ENCODE data around the gene CCDC85C. TPM values are rescaled to one million over a fixed set of nuclear protein-coding genes. Genes with fewer than 3 reads are reported as not detected.

Gene CCDC85C
- total RNA-seq, 1 experiment from 2014 or later = 36.4 TPM

DNA sequence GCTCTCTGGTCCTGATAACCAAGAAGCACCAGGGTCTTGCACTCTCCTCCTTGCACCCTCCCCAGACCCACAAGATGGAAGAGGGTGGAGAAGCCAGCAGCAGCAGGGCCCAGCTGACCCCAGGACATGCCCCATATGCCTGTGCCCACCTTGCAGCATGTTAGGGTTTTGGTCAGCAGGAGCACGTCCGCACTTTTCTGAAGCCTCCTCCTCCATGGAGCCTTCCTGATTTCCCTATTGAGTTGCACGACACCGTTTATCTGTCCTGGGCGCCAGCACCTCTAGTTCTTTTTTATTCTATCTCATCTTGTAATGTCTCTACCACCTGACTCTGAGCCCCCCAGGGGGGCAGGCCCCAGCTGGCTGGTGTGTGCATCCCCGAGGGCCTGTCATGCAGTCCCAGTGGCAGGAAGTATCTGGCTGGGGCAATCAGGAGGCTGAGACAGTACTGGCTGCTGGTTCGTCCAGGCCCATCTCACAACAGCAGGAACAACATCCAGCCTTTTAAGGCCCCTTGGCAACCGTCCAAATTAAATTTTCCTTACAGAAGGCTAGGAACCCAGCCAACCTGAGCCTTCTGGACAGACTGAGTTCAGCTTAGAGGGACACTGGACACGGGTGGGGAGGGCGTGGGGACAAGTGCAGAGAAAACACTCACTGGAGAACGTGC, 39.6 kb downstream of the CCDC85C start:
- ATAC-seq = no peak
- TF ChIP-seq, protein P1, sequence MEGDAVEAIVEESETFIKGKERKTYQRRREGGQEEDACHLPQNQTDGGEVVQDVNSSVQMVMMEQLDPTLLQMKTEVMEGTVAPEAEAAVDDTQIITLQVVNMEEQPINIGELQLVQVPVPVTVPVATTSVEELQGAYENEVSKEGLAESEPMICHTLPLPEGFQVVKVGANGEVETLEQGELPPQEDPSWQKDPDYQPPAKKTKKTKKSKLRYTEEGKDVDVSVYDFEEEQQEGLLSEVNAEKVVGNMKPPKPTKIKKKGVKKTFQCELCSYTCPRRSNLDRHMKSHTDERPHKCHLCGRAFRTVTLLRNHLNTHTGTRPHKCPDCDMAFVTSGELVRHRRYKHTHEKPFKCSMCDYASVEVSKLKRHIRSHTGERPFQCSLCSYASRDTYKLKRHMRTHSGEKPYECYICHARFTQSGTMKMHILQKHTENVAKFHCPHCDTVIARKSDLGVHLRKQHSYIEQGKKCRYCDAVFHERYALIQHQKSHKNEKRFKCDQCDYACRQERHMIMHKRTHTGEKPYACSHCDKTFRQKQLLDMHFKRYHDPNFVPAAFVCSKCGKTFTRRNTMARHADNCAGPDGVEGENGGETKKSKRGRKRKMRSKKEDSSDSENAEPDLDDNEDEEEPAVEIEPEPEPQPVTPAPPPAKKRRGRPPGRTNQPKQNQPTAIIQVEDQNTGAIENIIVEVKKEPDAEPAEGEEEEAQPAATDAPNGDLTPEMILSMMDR (conservative IDR thresholded peaks at IDR 0.05; ENCODE audit: low read depth, low read length) = no peak
- TF ChIP-seq EZH2phosphoT487 (IDR thresholded peaks at IDR 0.05; ENCODE audit: borderline replicate concordance, low read length) (no peak), EZH2 (IDR thresholded peaks at IDR 0.05; ENCODE audit: low read length, unreplicated experiment) (no peak)
- intact Hi-C loops (cut with micrococcal nuclease) = loop anchor here (5.0 kb wide), 1 partner anchor 42 kb away; no protein-coding TSS in a partner anchor
- H3K4me3 ChIP-seq (ENCODE audit: low read length) = no peak overlapping the region
- H3K9ac ChIP-seq (ENCODE audit: low read length) = no peak overlapping the region
- ChIA-PET CTCF (no interaction called here), POLR2A (ENCODE audit: unreplicated experiment) (no interaction called here)
- peak; percentile 58 for DNase-seq
- BruUV-seq (replicated peaks) = no TSS peak
- no peaks in the 10 kb centered on the region for H3K27me3 ChIP-seq (ENCODE audit: low read length)
- peaks cover 97% of the 10 kb centered on the region for H3K79me2 ChIP-seq (ENCODE audit: low read length)
- H3K4me1 ChIP-seq (ENCODE audit: insufficient read depth, low read length) = peaks cover 62% of the 10 kb centered on the region
- no peak overlapping the region for H3K27ac ChIP-seq (ENCODE audit: low read length)
- no peaks in the 10 kb centered on the region for H3K9me2 ChIP-seq (replicated peaks; ENCODE audit: low read length)
- H3K9me3 ChIP-seq (ENCODE audit: low read length) = no peaks in the 10 kb centered on the region
- H3F3A ChIP-seq (ENCODE audit: low read length, unreplicated experiment) = no peaks in the 10 kb centered on the region
- peak overlapping the region; percentile 83; the same call in 1 of the 2 replicates for H3K4me2 ChIP-seq (ENCODE audit: low read length)
- no peaks in the 10 kb centered on the region for H3K36me3 ChIP-seq (ENCODE audit: low read depth, low read length)
- peaks cover 15% of the 10 kb centered on the region for H4K20me1 ChIP-seq (ENCODE audit: low read length)
- H2AFZ ChIP-seq (ENCODE audit: low read length) = no peak overlapping the region

DNA sequence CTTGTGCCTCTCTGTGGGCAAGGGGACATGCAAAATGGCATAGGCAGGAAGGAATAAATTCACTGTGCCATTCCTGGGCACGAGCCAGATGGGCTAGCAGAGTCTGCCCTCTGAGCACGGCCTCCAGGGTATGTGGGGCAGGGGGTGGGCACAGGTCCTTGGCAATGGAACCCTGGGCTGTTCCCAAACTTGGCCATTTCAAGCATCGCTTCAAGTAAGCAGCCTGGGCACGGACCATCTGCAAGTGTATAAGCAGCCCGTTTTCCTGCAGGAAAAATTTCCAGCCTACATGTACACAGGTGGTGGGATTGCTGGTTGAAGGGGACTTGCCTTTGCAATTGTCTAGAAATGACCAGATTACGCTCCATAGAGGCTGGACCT, 40.3 kb downstream of the CCDC85C start:
- Histone ChIP-seq H3K4me1 (ENCODE audit: insufficient read depth, low read length) (peaks cover 59% of the 10 kb centered on the region), H3K4me2 (ENCODE audit: low read length) (no peak overlapping the region), H3K36me3 (ENCODE audit: low read depth, low read length) (no peaks in the 10 kb centered on the region), H3K9me3 (ENCODE audit: low read length) (no peaks in the 10 kb centered on the region), H3F3A (ENCODE audit: low read length, unreplicated experiment) (no peaks in the 10 kb centered on the region), H3K27ac (ENCODE audit: low read length) (no peak overlapping the region), H3K9ac (ENCODE audit: low read length) (no peak overlapping the region), H3K9me2 (replicated peaks; ENCODE audit: low read length) (no peaks in the 10 kb centered on the region), H3K79me2 (ENCODE audit: low read length) (peaks cover 97% of the 10 kb centered on the region), H2AFZ (ENCODE audit: low read length) (no peak overlapping the region), H3K27me3 (ENCODE audit: low read length) (no peaks in the 10 kb centered on the region), H4K20me1 (ENCODE audit: low read length) (peaks cover 15% of the 10 kb centered on the region), H3K4me3 (ENCODE audit: low read length) (no peak overlapping the region)
- no TSS peak for BruUV-seq (replicated peaks)
- ATAC-seq (no peak), DNase-seq (no peak)
- intact Hi-C loops (cut with micrococcal nuclease) = loop anchor here (1.0 to 5.0 kb wide), 3 partner anchors 41 to 66 kb away; partner anchors contain the start of gene CCDC85C
- CTCF ChIA-PET = no interaction called here
- TF ChIP-seq, protein P1 (conservative IDR thresholded peaks at IDR 0.05; ENCODE audit: low read depth, low read length) = no peak
- no peak for TF ChIP-seq EZH2phosphoT487 (IDR thresholded peaks at IDR 0.05; ENCODE audit: borderline replicate concordance, low read length)
- no peak for TF ChIP-seq EZH2 (IDR thresholded peaks at IDR 0.05; ENCODE audit: low read length, unreplicated experiment)
- POLR2A ChIA-PET (ENCODE audit: unreplicated experiment) = no interaction called here

All from PC-3 (cell line).